Measurements from ENCODE around the gene OR4F17.
"Not testable (repeated sequence)": the region's sequence is repeated elsewhere in the genome, so short reads cannot be mapped to it uniquely, and the experiment has no call there.

The OR4F17 gene

GRCh38 chr19:106804-107203, at the start of gene OR4F17:
OR4F17 (plus strand) TSS chr19:107104; CDS start chr19:110679, 3,575 bp downstream.
- DNase-seq: not testable (repeated sequence)

- DNase-seq: not testable (repeated sequence)
These were observed 36.1 kb upstream of the OR4F17 start for GRCh38 chr19:70793-71192.

GRCh38 chr19:82864-83263, 24.0 kb upstream of the OR4F17 start:
- not testable (repeated sequence) for DNase-seq

- DNase-seq: not testable (repeated sequence)
These were observed 23.3 kb upstream of the OR4F17 start for GRCh38 chr19:83626-84025.

- not testable (repeated sequence) for DNase-seq
These were observed 16.2 kb upstream of the OR4F17 start for GRCh38 chr19:90678-91077.

- DNase-seq: not testable (repeated sequence)
These were observed 12.1 kb upstream of the OR4F17 start for GRCh38 chr19:94794-95193.

GRCh38 chr19:97647-98046, 9.3 kb upstream of the OR4F17 start:
- not testable (repeated sequence) for DNase-seq

GRCh38 chr19:120443-121140, 13.7 kb downstream of the OR4F17 start:
- not testable (repeated sequence) for DNase-seq

Data from stimulated activated naive CD4-positive, alpha-beta T cell (primary cell).